Measurements from ENCODE around the gene PRKCA. TPM values are rescaled to one million over a fixed set of nuclear protein-coding genes. Genes with fewer than 3 reads are reported as not detected.
"Not testable (repeated sequence)": the region's sequence is repeated elsewhere in the genome, so short reads cannot be mapped to it uniquely, and the experiment has no call there.

Gene PRKCA
- total RNA-seq, 2 experiments from 2014 or later, result 84.4 to 87.9 TPM

DNA sequence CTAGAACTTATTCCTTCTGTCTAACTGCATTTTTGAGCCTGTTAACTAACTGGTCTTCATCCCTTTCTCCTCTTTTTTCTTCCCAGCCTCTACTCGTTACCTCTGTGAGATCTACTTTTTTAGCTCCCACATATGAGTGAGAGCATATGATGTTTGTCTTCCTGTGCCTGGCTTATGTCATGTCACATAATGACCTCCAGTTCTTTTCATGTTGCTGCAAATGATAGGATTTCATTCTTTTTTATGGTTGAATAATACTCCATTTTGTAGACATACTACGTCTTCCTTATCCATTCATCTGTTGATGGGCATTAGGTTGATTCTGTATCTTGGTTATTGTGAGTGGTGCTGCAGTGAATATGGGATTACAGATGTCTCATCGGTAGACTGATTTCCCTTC is 184.7 kb downstream of the PRKCA start:
- no peaks in the 10 kb centered on the region for H3K9me3 Mint-ChIP-seq
- no peak for DNase-seq
- H3K36me3 Mint-ChIP-seq (ENCODE audit: low read depth), result peaks cover 19% of the 10 kb centered on the region
- no peaks in the 10 kb centered on the region for H3K27me3 Mint-ChIP-seq
- ChIA-PET CTCF (no interaction called here), POLR2A (no interaction called here)
- TF ChIP-seq CTCF (IDR thresholded peaks at IDR 0.05), result no peak
- intact Hi-C loops (cut with micrococcal nuclease), result no loop called here
- no peak for ATAC-seq
- no peak overlapping the region for H3K4me3 Mint-ChIP-seq
- H3K4me1 Mint-ChIP-seq (ENCODE audit: low read depth), result peaks cover 58% of the 10 kb centered on the region
- H3K27ac Mint-ChIP-seq, result peak overlapping the region; percentile 44

- intact Hi-C loops (cut with micrococcal nuclease), result no loop called here
- no peak for TF ChIP-seq CTCF (IDR thresholded peaks at IDR 0.05)
- H3K27ac Mint-ChIP-seq, result peak overlapping the region; percentile 63
- peaks cover 63% of the 10 kb centered on the region for H3K4me1 Mint-ChIP-seq (ENCODE audit: low read depth)
- no peak overlapping the region for H3K4me3 Mint-ChIP-seq
- no peak for DNase-seq
- no peak for ATAC-seq
- no peaks in the 10 kb centered on the region for H3K9me3 Mint-ChIP-seq
- ChIA-PET POLR2A (interaction anchor here (1.6 kb wide), 1 partner anchor 11 kb away, joined by 4 read pairs; no protein-coding TSS in a partner anchor), CTCF (no interaction called here)
- peaks cover 17% of the 10 kb centered on the region for H3K36me3 Mint-ChIP-seq (ENCODE audit: low read depth)
- H3K27me3 Mint-ChIP-seq, result no peaks in the 10 kb centered on the region
These were observed 185.6 kb downstream of the PRKCA start for GRCh38 chr17:66487981-66488468.

DNA sequence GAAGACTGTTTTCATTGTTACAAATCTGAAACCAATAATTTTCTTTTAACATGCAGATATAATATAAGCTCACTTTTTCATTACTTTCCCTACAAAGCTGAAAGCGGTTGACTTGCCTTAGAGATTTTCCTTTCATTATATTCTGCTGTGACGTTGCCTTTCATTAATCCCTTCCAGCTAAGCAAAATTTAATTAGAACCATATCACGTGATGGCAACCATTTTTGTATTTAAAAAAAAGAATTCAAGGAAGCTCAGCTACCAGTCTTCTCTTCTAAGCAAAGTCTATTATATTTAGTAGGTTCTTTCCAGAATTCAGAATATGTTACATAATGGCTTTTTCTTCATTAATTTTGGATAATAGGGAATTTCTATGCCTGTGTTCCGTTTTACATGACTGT is 186.5 kb downstream of the PRKCA start:
- ChIA-PET POLR2A (interaction anchor here (1.6 kb wide), 1 partner anchor 12 kb away, joined by 4 read pairs; no protein-coding TSS in a partner anchor), CTCF (no interaction called here)
- no peaks in the 10 kb centered on the region for H3K9me3 Mint-ChIP-seq
- peaks cover 68% of the 10 kb centered on the region for H3K4me1 Mint-ChIP-seq (ENCODE audit: low read depth)
- no peaks in the 10 kb centered on the region for H3K27me3 Mint-ChIP-seq
- ATAC-seq, result no peak
- peaks cover 18% of the 10 kb centered on the region for H3K36me3 Mint-ChIP-seq (ENCODE audit: low read depth)
- DNase-seq, result no peak
- TF ChIP-seq CTCF (IDR thresholded peaks at IDR 0.05), result no peak
- intact Hi-C loops (cut with micrococcal nuclease), result no loop called here
- H3K4me3 Mint-ChIP-seq, result no peak overlapping the region
- no peak overlapping the region for H3K27ac Mint-ChIP-seq

GRCh38 chr17:66489576-66489975 is 187.2 kb downstream of the PRKCA start:
- H3K4me3 Mint-ChIP-seq; ATAC-seq; intact Hi-C loops (cut with micrococcal nuclease); H3K27ac Mint-ChIP-seq; H3K27me3 Mint-ChIP-seq; CTCF ChIA-PET; H3K9me3 Mint-ChIP-seq; DNase-seq: not testable (repeated sequence)
- H3K36me3 Mint-ChIP-seq (ENCODE audit: low read depth), result peaks cover 23% of the 10 kb centered on the region
- peaks cover 72% of the 10 kb centered on the region for H3K4me1 Mint-ChIP-seq (ENCODE audit: low read depth)
- POLR2A ChIA-PET, result interaction anchor here (1.6 kb wide), 1 partner anchor 12 kb away, joined by 4 read pairs; no protein-coding TSS in a partner anchor

- intact Hi-C loops (cut with micrococcal nuclease), result no loop called here
- CTCF ChIA-PET, result no interaction called here
- ATAC-seq (peak; percentile 80), DNase-seq (peak; percentile 78)
- H3K27ac Mint-ChIP-seq, result peak overlapping the region; percentile 82
- peaks cover 32% of the 10 kb centered on the region for H3K36me3 Mint-ChIP-seq (ENCODE audit: low read depth)
- H3K4me3 Mint-ChIP-seq, result no peak overlapping the region
- no peaks in the 10 kb centered on the region for H3K27me3 Mint-ChIP-seq
- no peaks in the 10 kb centered on the region for H3K9me3 Mint-ChIP-seq
- POLR2A ChIA-PET, result interaction anchor here (0.8 to 1.8 kb wide), 2 partner anchors 16 to 20 kb away, joined by 4 read pairs; no protein-coding TSS in a partner anchor
- TF ChIP-seq CTCF (IDR thresholded peaks at IDR 0.05), result no peak
- H3K4me1 Mint-ChIP-seq (ENCODE audit: low read depth), result peaks cover 71% of the 10 kb centered on the region
These were observed 188.8 kb downstream of the PRKCA start for GRCh38 chr17:66491213-66491612.
